Astrocyte (in vitro differentiated cells and primary cell): ENCODE results near the gene IP6K1. TPM values are rescaled to one million over a fixed set of nuclear protein-coding genes. Genes with fewer than 3 reads are reported as not detected.
"Not testable (repeated sequence)": the region's sequence is repeated elsewhere in the genome, so short reads cannot be mapped to it uniquely, and the experiment has no call there.

Experiments used
- DNase-seq: peaks from one replicate; pipeline ENCODE4 v3.0.0-alpha.2; 2010; ENCODE audit warnings: low read depth
- FAIRE-seq: peaks from 2 replicates; lab custom pipeline; 2011; peaks lifted over from hg19 to GRCh38; lab: Jason Lieb, UNC
- H2AFZ ChIP-seq: 2 replicates; pipeline ENCODE4 v1.6.0; 2012; ENCODE audit warnings: low read depth, low read length, inconsistent platforms
- H3K27ac ChIP-seq: 2 replicates; pipeline ENCODE4 v1.5.1; 2011; ENCODE audit warnings: low read depth, low read length, inconsistent platforms
- H3K27me3 ChIP-seq: 2 replicates; pipeline ENCODE4 v1.6.0; 2011; ENCODE audit warnings: low read length, inconsistent platforms; ENCODE audit not compliant: insufficient read depth
- H3K36me3 ChIP-seq: 2 replicates; pipeline ENCODE4 v1.5.1; 2011; ENCODE audit warnings: low read length, inconsistent platforms; ENCODE audit not compliant: insufficient read depth
- H3K4me1 ChIP-seq: 2 replicates; pipeline ENCODE4 v1.5.1; 2011; ENCODE audit warnings: low read length, inconsistent platforms; ENCODE audit not compliant: insufficient read depth
- H3K4me2 ChIP-seq: 2 replicates; pipeline ENCODE4 v1.6.0; 2012; ENCODE audit warnings: low read length, inconsistent platforms
- H3K4me3 ChIP-seq: 2 replicates; pipeline ENCODE4 v1.5.1; 2011; ENCODE audit warnings: low read depth, mild to moderate bottlenecking, low read length, inconsistent platforms; ENCODE audit not compliant: insufficient read depth
- H3K79me2 ChIP-seq: 2 replicates; pipeline ENCODE4 v1.6.0; 2012; ENCODE audit warnings: mild to moderate bottlenecking, low read length, inconsistent platforms; ENCODE audit not compliant: insufficient read depth
- H3K9ac ChIP-seq: 2 replicates; pipeline ENCODE4 v1.6.0; 2012; ENCODE audit warnings: mild to moderate bottlenecking, low read length, inconsistent platforms
- H3K9me3 ChIP-seq: 2 replicates; pipeline ENCODE4 v1.5.1; 2012; ENCODE audit warnings: low read depth, mild to moderate bottlenecking, low read length, inconsistent platforms; ENCODE audit not compliant: insufficient read depth
- H4K20me1 ChIP-seq: 2 replicates; pipeline ENCODE4 v1.6.0; 2012; ENCODE audit warnings: low read length, inconsistent platforms; ENCODE audit not compliant: insufficient read depth
- H3K27ac Mint-ChIP-seq: one replicate; pipeline ENCODE4 v1.8.0; 2021; ENCODE audit warnings: mild to moderate bottlenecking, mixed read lengths; ENCODE audit not compliant: unreplicated experiment
- H3K27me3 Mint-ChIP-seq: one replicate; pipeline ENCODE4 v1.8.0; 2021; ENCODE audit warnings: low read depth, mixed read lengths; ENCODE audit not compliant: unreplicated experiment
- H3K36me3 Mint-ChIP-seq: one replicate; pipeline ENCODE4 v1.8.0; 2021; ENCODE audit warnings: low read depth, mixed read lengths; ENCODE audit not compliant: unreplicated experiment
- H3K4me1 Mint-ChIP-seq: one replicate; pipeline ENCODE4 v1.8.0; 2021; ENCODE audit warnings: low read depth, mixed read lengths; ENCODE audit not compliant: unreplicated experiment
- H3K4me3 Mint-ChIP-seq: one replicate; pipeline ENCODE4 v1.8.0; 2021; ENCODE audit warnings: mild to moderate bottlenecking, moderate library complexity, mixed read lengths; ENCODE audit not compliant: unreplicated experiment
- H3K9me3 Mint-ChIP-seq: one replicate; pipeline ENCODE4 v1.8.0; 2021; ENCODE audit warnings: mild to moderate bottlenecking, mixed read lengths; ENCODE audit not compliant: unreplicated experiment
- CTCF ChIP-seq: IDR thresholded peaks from 2 replicates; pipeline ENCODE4 v1.5.1; 2011; ENCODE audit warnings: low read depth, mild to moderate bottlenecking, inconsistent platforms, low read length, moderate library complexity; ENCODE audit not compliant: insufficient read depth
- EZH2 ChIP-seq: IDR thresholded peaks from 2 replicates; pipeline ENCODE4 v1.6.1; 2012; ENCODE audit warnings: mild to moderate bottlenecking, low read length, inconsistent platforms; ENCODE audit not compliant: insufficient read depth
- total RNA-seq: library from RNA; stranded (reverse); gene quantifications from 2 replicates; pipeline ENCODE4 v1.2.1, GENCODE V29; 2021

Gene IP6K1
- total RNA-seq, 1 donor from 2014 or later: 38.3 TPM

DNA sequence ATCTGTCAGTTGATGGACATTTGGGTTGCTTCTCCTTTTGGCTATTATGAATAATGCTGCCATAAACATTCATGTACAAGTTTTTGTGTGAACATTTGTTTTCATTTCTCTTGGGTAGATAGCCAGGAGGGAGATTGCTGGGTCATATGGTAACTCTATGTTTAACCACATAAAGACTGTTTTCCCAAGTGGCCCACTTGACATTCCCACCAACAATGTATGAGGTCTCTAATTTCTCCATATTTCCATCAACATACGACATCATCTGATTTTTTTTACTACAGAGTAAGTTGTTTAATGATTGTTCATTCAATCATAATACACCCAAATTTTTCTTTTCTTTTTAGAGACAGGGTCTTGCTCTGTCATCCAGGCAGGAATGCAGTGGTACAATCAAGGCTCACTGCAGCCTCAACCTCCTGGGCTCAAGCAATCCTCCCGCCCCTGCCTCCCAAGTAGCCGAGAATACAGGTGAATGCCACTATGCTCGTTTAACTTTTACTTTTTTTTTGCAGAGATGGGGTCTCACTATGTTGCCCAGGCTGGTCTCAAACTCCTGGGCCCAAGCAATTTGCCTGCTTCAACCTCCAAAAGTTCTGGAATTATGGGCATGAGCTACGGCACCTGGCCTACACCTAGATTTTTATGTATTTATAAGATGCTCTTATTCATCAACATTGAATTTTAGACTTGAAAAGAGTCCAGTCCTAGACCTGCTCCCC lies 6.8 kb downstream of the IP6K1 start:
- peak overlapping the region; percentile 58 for H3K27ac Mint-ChIP-seq

DNA sequence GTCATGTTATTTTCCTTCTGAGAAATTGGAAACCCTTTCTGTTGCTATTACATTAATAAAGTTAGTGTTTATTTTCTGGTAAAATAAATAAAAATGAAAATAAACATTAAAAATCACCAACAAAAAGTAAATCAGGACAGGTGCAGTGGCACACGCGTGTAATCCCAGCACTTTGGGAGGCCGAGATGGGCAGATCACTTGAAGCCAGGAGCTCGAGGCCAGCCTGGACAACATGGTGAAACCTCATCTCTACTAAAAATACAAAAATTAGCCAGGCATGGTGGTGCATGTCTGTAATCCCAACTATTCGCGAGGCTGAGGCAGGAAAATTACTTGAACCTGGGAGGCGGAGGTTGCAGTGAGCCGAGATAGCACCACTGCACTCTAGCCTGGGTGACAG lies 10.2 kb downstream of the IP6K1 start:
- not testable (repeated sequence) for H3K27me3 Mint-ChIP-seq, FAIRE-seq, H3K27ac Mint-ChIP-seq, H3K4me3 Mint-ChIP-seq, H3K36me3 ChIP-seq, H3K9me3 Mint-ChIP-seq, H3K4me1 ChIP-seq, H2AFZ ChIP-seq, H3K4me3 ChIP-seq, H3K27ac ChIP-seq, DNase-seq, H3K27me3 ChIP-seq, H3K36me3 Mint-ChIP-seq, H3K9me3 ChIP-seq, H3K4me2 ChIP-seq, H3K9ac ChIP-seq
- Histone ChIP-seq H3K79me2 (peaks cover 91% of the 10 kb centered on the region), H4K20me1 (peaks cover 74% of the 10 kb centered on the region)
- H3K4me1 Mint-ChIP-seq: peaks cover 14% of the 10 kb centered on the region

More for the DNA sequence above, 6.8 kb downstream of the IP6K1 start:
- no peaks in the 10 kb centered on the region for H3K27me3 ChIP-seq
- no peak for DNase-seq
- H3K9ac ChIP-seq: no peak overlapping the region
- peaks cover 89% of the 10 kb centered on the region for H3K79me2 ChIP-seq
- H3K27ac ChIP-seq: no peak overlapping the region
- H2AFZ ChIP-seq: no peak overlapping the region
- Mint-ChIP-seq H3K4me1 (peaks cover 17% of the 10 kb centered on the region), H3K4me3 (no peak overlapping the region), H3K9me3 (peaks cover 2% of the 10 kb centered on the region), H3K27me3 (no peaks in the 10 kb centered on the region), H3K36me3 (peaks cover 6% of the 10 kb centered on the region)
- peak; percentile 82 for FAIRE-seq
- H4K20me1 ChIP-seq: peaks cover 64% of the 10 kb centered on the region
- no peaks in the 10 kb centered on the region for H3K4me1 ChIP-seq
- H3K9me3 ChIP-seq: no peaks in the 10 kb centered on the region
- TF ChIP-seq CTCF (no peak), EZH2 (no peak)
- no peak overlapping the region for H3K4me3 ChIP-seq
- peaks cover 7% of the 10 kb centered on the region for H3K36me3 ChIP-seq
- H3K4me2 ChIP-seq: no peak overlapping the region

GRCh38 chr3:49775538-49775937 lies 10.8 kb downstream of the IP6K1 start:
- H4K20me1 ChIP-seq: peaks cover 77% of the 10 kb centered on the region
- FAIRE-seq: no peak
- no peak overlapping the region for H3K27ac ChIP-seq
- H3K27me3 ChIP-seq: no peaks in the 10 kb centered on the region
- H3K36me3 Mint-ChIP-seq: peaks cover 4% of the 10 kb centered on the region
- no peak overlapping the region for H3K4me3 ChIP-seq
- H2AFZ ChIP-seq: no peak overlapping the region
- no peak overlapping the region for H3K9ac ChIP-seq
- H3K9me3 Mint-ChIP-seq: no peaks in the 10 kb centered on the region
- DNase-seq: no peak
- H3K4me1 ChIP-seq: no peaks in the 10 kb centered on the region
- peaks cover 9% of the 10 kb centered on the region for H3K4me1 Mint-ChIP-seq
- no peak overlapping the region for H3K27ac Mint-ChIP-seq
- H3K36me3 ChIP-seq: peaks cover 4% of the 10 kb centered on the region
- TF ChIP-seq EZH2 (no peak), CTCF (no peak)
- H3K79me2 ChIP-seq: peaks cover 92% of the 10 kb centered on the region
- no peaks in the 10 kb centered on the region for H3K9me3 ChIP-seq
- H3K4me2 ChIP-seq: no peak overlapping the region
- no peaks in the 10 kb centered on the region for H3K27me3 Mint-ChIP-seq
- no peak overlapping the region for H3K4me3 Mint-ChIP-seq
